Vagina (tissue), 2 donors: ENCODE results near the gene ZFP91. TPM values are rescaled to one million over a fixed set of nuclear protein-coding genes. Genes with fewer than 3 reads are reported as not detected.
A peak's percentile ranks its signal among the peaks of the same experiment; 100 is the strongest.

Experiments used
- DNase-seq, 2 donors: peaks; one replicate each; pipeline ENCODE4 v3.0.0-alpha.2; 2017; ENCODE audit errors: extremely low spot score in 2 of 2
- H3K27ac ChIP-seq: fragments of 200-600 bp; sonication (generic); one replicate; pipeline ENCODE4 v1.5.1; 2019
- H3K27me3 ChIP-seq: fragments of 200-600 bp; sonication (generic); one replicate; pipeline ENCODE4 v1.5.1; 2019
- H3K36me3 ChIP-seq, 2 donors: fragments of 200-600 bp; sonication (generic); one replicate each; pipeline ENCODE4 v1.5.1; 2017 to 2019
- H3K4me1 ChIP-seq: fragments of 200-600 bp; sonication (generic); one replicate; pipeline ENCODE4 v1.5.1; 2019
- H3K4me3 ChIP-seq, 2 donors: fragments of 200-600 bp; sonication (generic); 1 replicate in 1 of 2; 2 replicates in 1 of 2; pipeline ENCODE4 v1.5.1; 2016 to 2019
- H3K9me3 ChIP-seq: fragments of 200-600 bp; sonication (generic); one replicate; pipeline ENCODE4 v1.5.1; 2019
- POLR2A ChIP-seq, 2 donors: fragments of 450-650 bp; IDR thresholded peaks; one replicate each; pipeline ENCODE4 v1.6.1; 2017; ENCODE audit warnings: antibody characterized with exemption in 2 of 2, mild to moderate bottlenecking in 2 of 2, moderate library complexity in 2 of 2
- POLR2AphosphoS5 ChIP-seq, 2 donors: sonication (generic); formaldehyde crosslinking; IDR thresholded peaks; one replicate each; pipeline ENCODE4 v1.9.0; 2017; ENCODE audit warnings: antibody characterized with exemption in 2 of 2, mild to moderate bottlenecking in 2 of 2, low read depth in 1 of 2; ENCODE audit not compliant: insufficient read depth in 1 of 2
- intact Hi-C: fragments of 100-400 bp; cut with DNase I; formaldehyde crosslinking; loops from one replicate; pipeline ENCODE4 v1.15.1; 2023
- total RNA-seq: library from RNA; depleted of rRNA; stranded (reverse); fragments of >200 nt; gene quantifications from one replicate; pipeline ENCODE4 v1.2.3, GENCODE V29; 2016
- TF ChIP-seq, protein P1 (sequence below), 3 experiments: fragments of 450-650 bp in 2 of 3; fragments of 200-600 bp in 1 of 3; sonication (generic) in 1 of 3; IDR thresholded peaks; one replicate each; pipeline ENCODE4 v1.5.1; 2017 to 2019; ENCODE audit warnings: antibody characterized with exemption in 3 of 3, mild to moderate bottlenecking in 2 of 3, moderate library complexity in 2 of 3

The ZFP91 gene
- total RNA-seq, 1 donor from 2014 or later: 35.4 TPM

DNA sequence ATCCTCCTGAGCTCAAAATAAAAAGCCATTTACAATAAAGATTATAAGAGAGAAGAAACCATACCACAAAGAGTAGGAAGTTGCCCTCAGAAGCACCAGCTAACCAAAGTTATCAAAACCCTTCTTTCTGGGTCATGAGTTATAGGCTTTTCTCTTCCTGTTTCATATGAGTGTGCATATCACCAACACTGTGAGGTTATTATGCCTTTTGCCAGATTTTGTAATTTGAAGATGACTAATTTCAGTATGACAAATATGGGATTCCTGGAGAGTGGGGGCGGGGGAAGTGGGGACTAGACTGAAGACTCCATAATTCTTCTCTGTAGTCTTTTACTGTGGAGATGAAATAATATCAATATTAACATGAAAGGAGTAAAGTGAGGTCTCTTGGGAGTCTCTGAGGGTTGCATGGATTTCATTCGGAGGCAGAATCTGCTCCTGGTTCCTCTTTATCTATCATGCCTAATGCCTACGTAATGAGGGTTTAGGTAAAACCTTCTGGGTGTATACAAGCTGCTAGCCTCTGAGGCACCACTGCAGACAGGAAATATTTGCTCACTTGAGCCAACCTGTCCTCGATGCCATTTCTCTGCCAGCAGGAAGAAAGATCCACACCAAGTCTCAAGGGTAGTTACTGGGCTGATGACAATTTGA is 5.3 kb upstream of the ZFP91 start:
- intact Hi-C loops: no loop called here
- TF ChIP-seq, protein P1, sequence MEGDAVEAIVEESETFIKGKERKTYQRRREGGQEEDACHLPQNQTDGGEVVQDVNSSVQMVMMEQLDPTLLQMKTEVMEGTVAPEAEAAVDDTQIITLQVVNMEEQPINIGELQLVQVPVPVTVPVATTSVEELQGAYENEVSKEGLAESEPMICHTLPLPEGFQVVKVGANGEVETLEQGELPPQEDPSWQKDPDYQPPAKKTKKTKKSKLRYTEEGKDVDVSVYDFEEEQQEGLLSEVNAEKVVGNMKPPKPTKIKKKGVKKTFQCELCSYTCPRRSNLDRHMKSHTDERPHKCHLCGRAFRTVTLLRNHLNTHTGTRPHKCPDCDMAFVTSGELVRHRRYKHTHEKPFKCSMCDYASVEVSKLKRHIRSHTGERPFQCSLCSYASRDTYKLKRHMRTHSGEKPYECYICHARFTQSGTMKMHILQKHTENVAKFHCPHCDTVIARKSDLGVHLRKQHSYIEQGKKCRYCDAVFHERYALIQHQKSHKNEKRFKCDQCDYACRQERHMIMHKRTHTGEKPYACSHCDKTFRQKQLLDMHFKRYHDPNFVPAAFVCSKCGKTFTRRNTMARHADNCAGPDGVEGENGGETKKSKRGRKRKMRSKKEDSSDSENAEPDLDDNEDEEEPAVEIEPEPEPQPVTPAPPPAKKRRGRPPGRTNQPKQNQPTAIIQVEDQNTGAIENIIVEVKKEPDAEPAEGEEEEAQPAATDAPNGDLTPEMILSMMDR (IDR thresholded peaks at IDR 0.05): no peak
- peak in 1 of 2 donors; percentile 54 for TF ChIP-seq POLR2AphosphoS5 (IDR thresholded peaks at IDR 0.05; ENCODE audit: insufficient read depth in 1 of 2, low read depth in 1 of 2)
- H3K4me3 ChIP-seq: peak overlapping the region in 1 of 2 donors; percentile 10
- peak overlapping the region; percentile 70 for H3K27ac ChIP-seq
- peaks cover 0 to 7% of the 10 kb centered on the region in 2 donors for H3K36me3 ChIP-seq
- peaks cover 49% of the 10 kb centered on the region for H3K4me1 ChIP-seq
- DNase-seq: no peak
- H3K9me3 ChIP-seq: no peaks in the 10 kb centered on the region
- H3K27me3 ChIP-seq: no peaks in the 10 kb centered on the region

DNA sequence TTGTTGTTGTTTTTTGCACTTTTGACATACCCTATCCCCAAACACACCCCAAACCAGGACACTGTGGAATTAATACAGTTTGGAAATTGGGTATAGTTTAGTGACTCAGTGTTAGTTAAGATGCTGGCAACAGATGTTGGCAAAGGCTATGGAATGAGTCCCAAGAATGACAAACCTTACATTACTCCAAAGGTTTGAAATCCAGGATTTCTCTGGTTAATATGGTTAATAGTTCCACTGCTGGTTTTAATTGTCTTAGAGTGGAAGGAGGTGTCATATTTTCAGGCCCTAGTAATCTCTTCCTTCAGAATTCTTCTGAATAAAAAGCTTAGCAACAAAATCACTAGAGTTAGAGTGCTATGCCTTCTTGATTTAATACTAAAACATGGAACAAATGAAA is 4.0 kb upstream of the ZFP91 start:
- peak overlapping the region in 1 of 2 donors; percentile 10 for H3K4me3 ChIP-seq
- H3K27ac ChIP-seq: peak overlapping the region; percentile 70
- H3K9me3 ChIP-seq: no peaks in the 10 kb centered on the region
- intact Hi-C loops: loop anchor here (5.0 kb wide), 2 partner anchors 567 to 1263 kb away; partner anchors contain the start of gene FAM111A
- no peak for DNase-seq
- TF ChIP-seq POLR2AphosphoS5 (IDR thresholded peaks at IDR 0.05; ENCODE audit: insufficient read depth in 1 of 2, low read depth in 1 of 2): no peak
- no peak for TF ChIP-seq POLR2A (IDR thresholded peaks at IDR 0.05)
- TF ChIP-seq, protein P1 (IDR thresholded peaks at IDR 0.05): no peak
- peaks cover 49% of the 10 kb centered on the region for H3K4me1 ChIP-seq
- H3K27me3 ChIP-seq: no peaks in the 10 kb centered on the region
- H3K36me3 ChIP-seq: no peaks in the 10 kb centered on the region

- DNase-seq: no peak
- Histone ChIP-seq H3K36me3 (no peaks in the 10 kb centered on the region), H3K4me3 (peak within 1 kb of the TSS in 1 of 2 donors; percentile 97), H3K27me3 (no peaks in the 10 kb centered on the region), H3K27ac (peak within 1 kb of the TSS; percentile 100), H3K9me3 (no peaks in the 10 kb centered on the region), H3K4me1 (peaks cover 54% of the 10 kb centered on the region)
- intact Hi-C loops: loop anchor here (5.0 kb wide), 2 partner anchors 567 to 1263 kb away; partner anchors contain the start of gene FAM111A
- TF ChIP-seq POLR2AphosphoS5 (IDR thresholded peaks at IDR 0.05; ENCODE audit: insufficient read depth in 1 of 2, low read depth in 1 of 2): no peak
- TF ChIP-seq POLR2A (IDR thresholded peaks at IDR 0.05): no peak
- TF ChIP-seq, protein P1 (IDR thresholded peaks at IDR 0.05): no peak
Measured at GRCh38 chr11:58575377-58576020, 3.4 kb upstream of the ZFP91 start, which contains the start of gene LPXN. LPXN (minus strand) TSS chr11:58575856; CDS start chr11:58575772, 84 bp downstream.

GRCh38 chr11:58576887-58577471 is 1.9 kb upstream of the ZFP91 start:
- no peak for DNase-seq
- no peak for TF ChIP-seq POLR2AphosphoS5 (IDR thresholded peaks at IDR 0.05; ENCODE audit: insufficient read depth in 1 of 2, low read depth in 1 of 2)
- TF ChIP-seq POLR2A (IDR thresholded peaks at IDR 0.05): no peak
- TF ChIP-seq, protein P1 (IDR thresholded peaks at IDR 0.05): no peak
- H3K27me3 ChIP-seq: no peaks in the 10 kb centered on the region
- intact Hi-C loops: loop anchor here (5.0 kb wide), 2 partner anchors 565 to 1265 kb away; partner anchors contain the start of gene FAM111A
- H3K9me3 ChIP-seq: no peaks in the 10 kb centered on the region
- peaks cover 69% of the 10 kb centered on the region for H3K4me1 ChIP-seq
- peak overlapping the region; percentile 80 to 97 for H3K4me3 ChIP-seq
- peak overlapping the region; percentile 100 for H3K27ac ChIP-seq
- H3K36me3 ChIP-seq: no peaks in the 10 kb centered on the region
